HepG2 (cell line): Measurements from ENCODE around the gene STARD13. TPM values are rescaled to one million over a fixed set of nuclear protein-coding genes. Genes with fewer than 3 reads are reported as not detected.
A peak's percentile ranks its signal among the peaks of the same experiment; 100 is the strongest.

Experiments used
- ATF1 ChIP-seq: IDR thresholded peaks from 2 replicates; pipeline ENCODE4 v1.6.1; 2016; ENCODE audit warnings: mild to moderate bottlenecking, control low read depth
- ATF7-NPFF ChIP-seq: sonication (generic); formaldehyde crosslinking; IDR thresholded peaks from 2 replicates; pipeline ENCODE4 v1.8.1; 2023; ENCODE audit warnings: mild to moderate bottlenecking, low read depth, missing genetic modification reagents, moderate library complexity
- BHLHE40 ChIP-seq: IDR thresholded peaks from 2 replicates; pipeline ENCODE4 v1.6.1; 2011; ENCODE audit warnings: low read length, improper control_type of control experiment
- DNMT3B ChIP-seq: conservative IDR thresholded peaks from 2 replicates; pipeline ENCODE4 v1.6.1; 2016; ENCODE audit warnings: missing biosample characterization, control low read depth
- ERF ChIP-seq: IDR thresholded peaks from 2 replicates; pipeline ENCODE4 v1.6.1; 2018; ENCODE audit warnings: missing biosample characterization, missing genetic modification reagents
- GFI1 ChIP-seq: sonication (generic); formaldehyde crosslinking; IDR thresholded peaks from 2 replicates; pipeline ENCODE4 v1.5.0; 2020; ENCODE audit warnings: missing genetic modification reagents, mild to moderate bottlenecking, borderline replicate concordance
- HMG20A ChIP-seq: IDR thresholded peaks from 2 replicates; pipeline ENCODE4 v1.6.1; 2016; ENCODE audit warnings: borderline replicate concordance
- HNRNPUL1 ChIP-seq: fragments of 200-400 bp; formaldehyde crosslinking; IDR thresholded peaks from 2 replicates; pipeline ENCODE4 v1.6.1; 2017; ENCODE audit warnings: low read depth, mild to moderate bottlenecking, low read length, moderate library complexity
- IKZF1 ChIP-seq: fragments of 450-650 bp; IDR thresholded peaks from 2 replicates; pipeline ENCODE4 v1.7.1; 2016
- IKZF4 ChIP-seq: sonication (generic); formaldehyde crosslinking; IDR thresholded peaks from 2 replicates; pipeline ENCODE4 v1.5.1; 2020; ENCODE audit warnings: borderline replicate concordance, mild to moderate bottlenecking, low read depth, missing genetic modification reagents; ENCODE audit errors: not compliant biosample characterization
- JUND ChIP-seq: sonication (generic); formaldehyde crosslinking; IDR thresholded peaks from 2 replicates; pipeline ENCODE4 v1.8.0; 2022; ENCODE audit warnings: mild to moderate bottlenecking, missing genetic modification reagents
- KLF9 ChIP-seq: IDR thresholded peaks from 2 replicates; pipeline ENCODE4 v1.6.1; 2016; ENCODE audit warnings: low read depth
- NR2C2 ChIP-seq: sonication (generic); formaldehyde crosslinking; IDR thresholded peaks from 2 replicates; pipeline ENCODE4 v1.4.0; 2020; ENCODE audit warnings: missing genetic modification reagents, mild to moderate bottlenecking, moderate library complexity, borderline replicate concordance
- POGZ ChIP-seq: sonication (generic); formaldehyde crosslinking; IDR thresholded peaks from 2 replicates; pipeline ENCODE4 v1.4.0; 2020; ENCODE audit warnings: mild to moderate bottlenecking, missing genetic modification reagents
- POLR2G ChIP-seq: fragments of 200-400 bp; formaldehyde crosslinking; IDR thresholded peaks from 2 replicates; pipeline ENCODE4 v1.6.1; 2018; ENCODE audit warnings: mild to moderate bottlenecking, low read depth, low read length, moderate library complexity
- SP2 ChIP-seq: sonication (generic); formaldehyde crosslinking; IDR thresholded peaks from 2 replicates; pipeline ENCODE4 v1.5.1; 2020; ENCODE audit warnings: mild to moderate bottlenecking, missing genetic modification reagents
- TEAD3 ChIP-seq: optimal IDR thresholded peaks from 2 replicates; pipeline ENCODE3; 2016; ENCODE audit warnings: borderline replicate concordance
- ZFX ChIP-seq: sonication (generic); formaldehyde crosslinking; IDR thresholded peaks from 2 replicates; pipeline ENCODE4 v1.4.0; 2020; ENCODE audit warnings: mild to moderate bottlenecking, low read depth, missing genetic modification reagents, moderate library complexity
- ZFY ChIP-seq: sonication (generic); formaldehyde crosslinking; IDR thresholded peaks from 2 replicates; pipeline ENCODE4 v1.4.0; 2020; ENCODE audit warnings: missing genetic modification reagents
- ZNF20 ChIP-seq: sonication (generic); formaldehyde crosslinking; IDR thresholded peaks from 2 replicates; pipeline ENCODE4 v1.4.0; 2020; ENCODE audit warnings: mild to moderate bottlenecking, moderate library complexity, missing genetic modification reagents
- ZNF232 ChIP-seq: sonication (generic); formaldehyde crosslinking; IDR thresholded peaks from 2 replicates; pipeline ENCODE4 v1.4.0; 2020; ENCODE audit warnings: missing genetic modification reagents, borderline replicate concordance
- ZNF24 ChIP-seq: fragments of 450-650 bp; IDR thresholded peaks from 2 replicates; pipeline ENCODE4 v1.6.1; 2017; ENCODE audit warnings: antibody characterized with exemption, mild to moderate bottlenecking
- ZNF329 ChIP-seq: sonication (generic); formaldehyde crosslinking; IDR thresholded peaks from 2 replicates; pipeline ENCODE4 v1.9.0; 2021; ENCODE audit warnings: low read depth, mild to moderate bottlenecking, missing genetic modification reagents
- ZNF564 ChIP-seq: sonication (generic); formaldehyde crosslinking; IDR thresholded peaks from 2 replicates; pipeline ENCODE4 v1.8.1; 2023; ENCODE audit warnings: mild to moderate bottlenecking, missing genetic modification reagents
- ZNF781 ChIP-seq: sonication (generic); formaldehyde crosslinking; IDR thresholded peaks from 2 replicates; pipeline ENCODE4 v1.5.1; 2020; ENCODE audit warnings: borderline replicate concordance, mild to moderate bottlenecking, missing genetic modification reagents; ENCODE audit errors: not compliant biosample characterization
- polyA plus RNA-seq, 8 experiments: library from polyadenylated mRNA; depleted of rRNA in 3 of 8; stranded (reverse) in 7 of 8; unstranded in 1 of 8; fragments of >200 nt; fragmentation: Illumina TruSeq in 4 of 8; extraction: Trizol in 4 of 8; gene quantifications; 2 replicates each; pipeline versions ENCODE4 v1.2.1 to v1.2.3, GENCODE V29; 2011 to 2016; ENCODE audit warnings: low read depth in 4 of 8, missing spikeins in 1 of 8, mixed read lengths in 1 of 8; ENCODE audit not compliant: insufficient read depth in 1 of 8
- total RNA-seq, 5 experiments: library from RNA; depleted of rRNA; stranded (reverse); fragments of >200 nt; fragmentation: Illumina TruSeq; extraction: Trizol; gene quantifications; 2 replicates each; pipeline ENCODE4 v1.2.3, GENCODE V29; 2016; ENCODE audit warnings: low read depth in 1 of 5
- TF ChIP-seq, protein P1 (sequence below): sonication (generic); formaldehyde crosslinking; IDR thresholded peaks from 2 replicates; pipeline ENCODE4 v1.5.1; 2020; ENCODE audit warnings: missing genetic modification reagents, mild to moderate bottlenecking, borderline replicate concordance
- TF ChIP-seq, protein P2 (sequence below): sonication (generic); formaldehyde crosslinking; IDR thresholded peaks from 2 replicates; pipeline ENCODE4 v1.5.1; 2020; ENCODE audit warnings: missing genetic modification reagents, mild to moderate bottlenecking, borderline replicate concordance
- TF ChIP-seq, protein P3 (sequence below): sonication (generic); formaldehyde crosslinking; IDR thresholded peaks from 2 replicates; pipeline ENCODE4 v1.5.1; 2020; ENCODE audit warnings: missing genetic modification reagents, mild to moderate bottlenecking, borderline replicate concordance

Gene STARD13
- total and polyA plus RNA-seq, 2 of the 13 experiments (the other 11 are each of a cell fraction or from before 2014, with no cell fraction given): 12.8 to 14.3 TPM

DNA sequence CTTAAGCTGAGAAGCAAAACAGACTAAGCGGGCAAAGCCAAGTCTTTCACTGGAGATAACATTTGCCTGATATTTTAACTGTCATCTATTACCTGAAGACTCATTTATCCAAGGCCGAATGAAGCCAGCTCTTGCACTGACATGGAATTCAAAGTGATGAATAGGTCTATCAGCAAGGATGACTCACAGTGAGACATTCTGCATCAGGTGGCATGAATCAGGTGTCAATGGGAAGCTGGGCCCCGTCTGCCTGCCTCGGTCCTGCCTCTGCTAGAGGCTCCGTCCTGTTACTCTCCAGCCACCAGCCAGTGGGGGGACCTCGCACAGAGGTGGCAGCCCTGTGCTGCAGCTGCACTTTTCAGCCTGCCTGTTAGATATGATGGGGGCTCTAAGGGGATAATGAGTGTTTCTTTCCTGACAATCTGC lies 23.5 kb downstream of the STARD13 start (continued):
- TF ChIP-seq ZFY (CRISPR knock-in tag) (peak; percentile 49; the same call in 1 of the 2 replicates), JUND (CRISPR knock-in tag) (peak; percentile 57; the same call in 1 of the 2 replicates), HMG20A (CRISPR knock-in tag) (0 out of 2 replicates have a peak, but pooled peaks have one; percentile 23), DNMT3B (CRISPR knock-in tag) (no peak; the same call in 1 of the 2 replicates), ERF (CRISPR knock-in tag) (0 out of 2 replicates have a peak, but pooled peaks have one; percentile 45), ZNF329 (no peak), NR2C2 (CRISPR knock-in tag) (no peak), ATF1 (no peak), POLR2G (peak; percentile 36; the same call in 1 of the 2 replicates), IKZF1 (no peak), ZFX (peak; percentile 43; the same call in 1 of the 2 replicates), SP2 (CRISPR knock-in tag) (no peak), ATF7-NPFF (CRISPR knock-in tag) (no peak), ZNF24 (no peak), BHLHE40 (0 out of 2 replicates have a peak, but pooled peaks have one; percentile 13), KLF9 (CRISPR knock-in tag) (no peak), HNRNPUL1 (no peak), GFI1 (CRISPR knock-in tag) (no peak), ZNF20 (CRISPR knock-in tag) (no peak), TEAD3 (peak; percentile 65), ZNF781 (CRISPR knock-in tag) (no peak), ZNF232 (CRISPR knock-in tag) (no peak), ZNF564 (CRISPR knock-in tag) (no peak), POGZ (CRISPR knock-in tag) (peak; percentile 53; the same call in 1 of the 2 replicates), IKZF4 (CRISPR knock-in tag) (no peak)
- TF ChIP-seq, protein P1, sequence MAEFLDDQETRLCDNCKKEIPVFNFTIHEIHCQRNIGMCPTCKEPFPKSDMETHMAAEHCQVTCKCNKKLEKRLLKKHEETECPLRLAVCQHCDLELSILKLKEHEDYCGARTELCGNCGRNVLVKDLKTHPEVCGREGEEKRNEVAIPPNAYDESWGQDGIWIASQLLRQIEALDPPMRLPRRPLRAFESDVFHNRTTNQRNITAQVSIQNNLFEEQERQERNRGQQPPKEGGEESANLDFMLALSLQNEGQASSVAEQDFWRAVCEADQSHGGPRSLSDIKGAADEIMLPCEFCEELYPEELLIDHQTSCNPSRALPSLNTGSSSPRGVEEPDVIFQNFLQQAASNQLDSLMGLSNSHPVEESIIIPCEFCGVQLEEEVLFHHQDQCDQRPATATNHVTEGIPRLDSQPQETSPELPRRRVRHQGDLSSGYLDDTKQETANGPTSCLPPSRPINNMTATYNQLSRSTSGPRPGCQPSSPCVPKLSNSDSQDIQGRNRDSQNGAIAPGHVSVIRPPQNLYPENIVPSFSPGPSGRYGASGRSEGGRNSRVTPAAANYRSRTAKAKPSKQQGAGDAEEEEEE (CRISPR knock-in tag): no peak
- TF ChIP-seq, protein P2, sequence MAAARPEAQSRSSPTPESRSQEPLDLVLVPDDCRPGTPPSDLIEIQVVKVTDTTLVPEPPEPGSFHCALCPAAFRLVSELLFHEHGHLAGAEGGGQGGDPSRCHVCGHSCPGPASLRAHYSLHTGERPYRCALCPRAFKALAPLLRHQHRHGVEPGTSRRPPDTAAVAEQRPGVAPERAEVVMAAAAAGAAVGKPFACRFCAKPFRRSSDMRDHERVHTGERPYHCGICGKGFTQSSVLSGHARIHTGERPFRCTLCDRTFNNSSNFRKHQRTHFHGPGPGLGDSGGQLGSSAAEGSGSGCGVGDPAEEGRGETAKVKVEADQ (CRISPR knock-in tag): no peak
- TF ChIP-seq, protein P3, sequence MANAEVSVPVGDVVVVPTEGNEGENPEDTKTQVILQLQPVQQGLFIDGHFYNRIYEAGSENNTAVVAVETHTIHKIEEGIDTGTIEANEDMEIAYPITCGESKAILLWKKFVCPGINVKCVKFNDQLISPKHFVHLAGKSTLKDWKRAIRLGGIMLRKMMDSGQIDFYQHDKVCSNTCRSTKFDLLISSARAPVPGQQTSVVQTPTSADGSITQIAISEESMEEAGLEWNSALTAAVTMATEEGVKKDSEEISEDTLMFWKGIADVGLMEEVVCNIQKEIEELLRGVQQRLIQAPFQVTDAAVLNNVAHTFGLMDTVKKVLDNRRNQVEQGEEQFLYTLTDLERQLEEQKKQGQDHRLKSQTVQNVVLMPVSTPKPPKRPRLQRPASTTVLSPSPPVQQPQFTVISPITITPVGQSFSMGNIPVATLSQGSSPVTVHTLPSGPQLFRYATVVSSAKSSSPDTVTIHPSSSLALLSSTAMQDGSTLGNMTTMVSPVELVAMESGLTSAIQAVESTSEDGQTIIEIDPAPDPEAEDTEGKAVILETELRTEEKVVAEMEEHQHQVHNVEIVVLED: no peak
